Measurements from ENCODE around the gene ZNF497.
"Not testable (repeated sequence)": the region's sequence is repeated elsewhere in the genome, so short reads cannot be mapped to it uniquely, and the experiment has no call there.

Gene ZNF497

DNA sequence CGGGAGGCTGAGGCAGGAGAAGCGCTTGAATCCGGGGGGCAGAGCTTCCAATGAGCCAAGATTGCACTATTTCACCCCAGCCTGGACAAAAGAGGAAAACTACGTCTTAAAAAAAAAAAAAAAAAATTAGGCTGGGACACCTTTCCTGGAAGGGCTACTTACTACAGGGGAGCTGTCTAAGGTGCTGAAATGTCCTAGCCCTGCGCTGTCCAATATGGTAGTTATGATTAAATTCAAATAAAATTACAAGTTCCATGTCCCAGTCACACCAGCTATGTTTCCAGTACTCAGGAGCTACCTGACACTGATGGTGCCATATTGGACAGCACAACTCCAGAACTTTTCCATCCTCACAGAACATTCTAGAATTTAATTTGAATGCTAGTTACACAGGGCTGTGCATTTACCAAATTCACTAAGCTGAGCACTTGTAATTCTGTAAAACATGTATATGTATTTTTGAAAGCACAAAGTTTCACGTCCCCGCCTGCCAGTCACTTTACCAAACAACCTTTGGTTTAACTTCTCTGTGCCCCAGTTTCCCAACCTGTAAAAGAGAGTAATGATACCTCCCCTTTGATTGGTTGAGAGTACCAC is 45.0 kb downstream of the ZNF497 start:
- in situ Hi-C loops (cut with HindIII; ENCODE audit: low sequenced_read_pairs) = no loop called here

DNA sequence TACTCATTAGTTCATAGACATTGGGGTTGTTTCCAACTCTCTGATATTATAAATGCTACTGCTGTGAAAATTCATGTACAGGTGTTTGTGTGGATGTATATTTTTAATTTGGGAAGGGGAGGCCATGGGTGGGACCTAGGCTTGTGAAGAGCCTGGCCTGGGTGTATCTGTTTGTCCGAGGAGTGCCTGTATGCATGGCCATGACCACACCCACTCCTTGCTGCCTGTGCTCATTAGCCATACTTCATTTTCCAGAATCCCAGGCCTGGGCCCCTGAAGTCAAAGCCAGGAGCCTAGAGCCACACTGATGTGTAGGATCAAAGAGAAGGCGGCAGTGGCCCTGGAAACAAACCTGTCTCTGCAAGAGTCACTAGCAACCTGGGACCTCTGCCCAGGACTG is 47.0 kb downstream of the ZNF497 start:
- in situ Hi-C loops (cut with HindIII; ENCODE audit: low sequenced_read_pairs) = no loop called here

- in situ Hi-C loops (cut with HindIII; ENCODE audit: low sequenced_read_pairs) = no loop called here
Measured at GRCh38 chr19:58311345-58311865, 51.1 kb downstream of the ZNF497 start.

DNA sequence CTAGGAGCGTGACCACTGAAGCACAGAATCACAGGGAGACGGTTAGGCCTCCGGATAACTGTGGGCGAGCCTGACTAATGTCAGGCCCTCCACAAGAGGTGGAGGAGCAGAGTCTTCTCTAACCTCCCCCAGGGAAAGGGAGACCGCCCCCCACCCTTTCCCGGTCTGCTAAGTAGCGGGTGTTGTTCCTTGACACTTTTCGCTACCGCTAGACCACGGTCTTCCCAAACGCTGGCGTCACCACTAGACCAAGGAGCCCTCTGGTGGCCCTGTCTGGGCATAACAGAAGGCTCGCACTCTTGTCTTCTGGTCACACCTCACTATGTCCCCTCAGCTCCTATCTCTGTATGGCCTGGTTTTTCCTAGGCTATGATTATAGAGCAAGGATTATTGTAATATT is 51.9 kb downstream of the ZNF497 start:
- in situ Hi-C loops (cut with HindIII; ENCODE audit: low sequenced_read_pairs) = not testable (repeated sequence)

DNA sequence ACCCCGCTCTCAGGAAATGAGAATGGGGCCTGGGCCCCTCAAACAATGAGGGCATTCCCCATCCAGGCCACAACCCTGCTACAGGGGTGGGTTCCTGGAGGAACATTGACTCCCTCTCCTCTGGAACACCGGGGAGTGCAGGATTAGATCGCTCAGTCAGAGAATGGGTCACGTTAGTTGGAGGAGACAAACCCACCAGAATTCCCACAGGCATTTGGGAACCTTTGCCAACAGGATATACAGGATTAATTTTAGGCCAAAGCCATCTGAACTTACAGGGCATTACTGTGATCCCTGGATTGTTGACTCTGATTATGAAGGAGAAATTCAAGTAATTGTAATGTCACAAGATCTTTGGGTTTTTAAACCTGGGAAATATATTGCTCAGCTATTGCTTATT is 54.8 kb downstream of the ZNF497 start:
- in situ Hi-C loops (cut with HindIII; ENCODE audit: low sequenced_read_pairs) = no loop called here

- in situ Hi-C loops (cut with HindIII; ENCODE audit: low sequenced_read_pairs) = no loop called here
Measured at GRCh38 chr19:58305932-58306323, 56.6 kb downstream of the ZNF497 start.

DNA sequence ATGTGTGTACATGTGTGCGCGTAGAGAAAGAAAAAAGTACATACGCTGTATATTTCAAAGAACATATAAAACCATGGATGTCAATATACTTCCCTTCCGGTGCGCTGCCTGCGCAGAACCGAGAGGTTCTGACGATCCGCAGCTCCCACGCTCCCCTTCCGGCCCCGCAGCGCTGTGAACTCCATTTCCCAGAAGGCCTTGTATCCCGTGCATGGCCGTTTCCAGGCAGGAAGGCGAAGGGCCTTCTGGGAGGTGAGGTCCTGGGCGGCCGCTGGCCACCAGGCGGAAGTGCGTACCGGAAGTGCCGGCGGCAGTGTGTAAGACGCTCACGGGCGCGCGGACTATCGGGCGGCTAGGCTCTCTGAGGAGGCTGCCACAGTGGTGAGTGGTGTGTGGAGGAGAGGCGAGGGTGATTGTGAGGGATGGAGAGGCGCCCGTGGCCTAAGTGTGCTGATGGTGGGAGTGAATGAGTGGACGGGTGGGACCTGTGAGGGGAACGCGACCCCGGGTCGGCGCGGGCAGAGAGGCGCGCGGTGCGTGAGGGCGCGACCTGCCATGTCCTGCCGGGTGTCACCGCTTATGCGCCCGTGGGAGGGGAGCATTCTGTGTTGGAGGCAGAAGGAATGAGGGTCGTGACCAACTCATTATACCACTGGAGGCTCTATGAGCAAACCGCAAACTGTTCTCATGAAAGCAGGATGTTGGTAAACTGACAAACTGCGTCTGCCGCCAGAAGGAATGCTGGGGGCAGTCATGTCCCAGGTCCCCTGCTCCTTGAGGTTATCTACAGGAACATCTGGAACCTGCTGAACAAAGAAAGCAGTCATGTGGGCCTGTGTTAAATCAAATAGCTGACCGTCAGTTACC is 57.3 kb downstream of the ZNF497 start, which contains the start of gene ERVK3-1:
Gene ERVK3-1 (plus strand): TSS at position 313 of the 867 bp plus-strand sequence. CDS start 6,792 bp downstream, outside the sequence.
- in situ Hi-C loops (cut with HindIII; ENCODE audit: low sequenced_read_pairs) = no loop called here

- in situ Hi-C loops (cut with HindIII; ENCODE audit: low sequenced_read_pairs) = no loop called here
Measured at GRCh38 chr19:58304748-58305064, 57.8 kb downstream of the ZNF497 start.

All from endothelial cell of hepatic sinusoid (primary cell).